ENCODE measurements around the gene RFX2. TPM values are rescaled to one million over a fixed set of nuclear protein-coding genes. Genes with fewer than 3 reads are reported as not detected.

Gene RFX2
- total and polyA plus RNA-seq, 4 donors: 13.1 to 54.2 (median 20.0) TPM

GRCh38 chr19:6017576-6017975 lies 92.7 kb downstream of the RFX2 start:
- Histone ChIP-seq H3K4me3 (no peak overlapping the region), H3K4me1 (ENCODE audit: control insufficient read depth in 5 of 5, insufficient read depth in 5 of 5, low read length in 5 of 5) (peaks cover 0 to 11% (median 0%) of the 10 kb centered on the region in 5 donors), H3K27ac (ENCODE audit: low read depth in 1 of 2, low read length in 1 of 2) (no peak overlapping the region), H3K36me3 (ENCODE audit: control insufficient read depth in 4 of 4, insufficient read depth in 4 of 4, low read length in 4 of 4) (peaks cover 0 to 8% (median 4%) of the 10 kb centered on the region in 4 donors), H3K27me3 (ENCODE audit: control insufficient read depth in 3 of 3, insufficient read depth in 3 of 3, low read length in 2 of 3) (no peaks in the 10 kb centered on the region), H3K9me3 (ENCODE audit: control insufficient read depth in 4 of 4, insufficient read depth in 3 of 4, low read length in 3 of 4) (no peaks in the 10 kb centered on the region), H3K9ac (ENCODE audit: insufficient read depth in 1 of 2, low read length in 2 of 2) (no peak overlapping the region)
- 91 to 92% methylated on average over 11 of the region's 11 CpGs for WGBS, 2 donors
- ATAC-seq (ENCODE audit: insufficient read depth, low FRiP score) (no peak), DNase-seq (no peak)
- TF ChIP-seq CTCF (IDR thresholded peaks at IDR 0.05; ENCODE audit: control extremely low read depth, extremely low read depth): no peak

- no peaks in the 10 kb centered on the region for H3K9me3 ChIP-seq (ENCODE audit: control insufficient read depth in 4 of 4, insufficient read depth in 3 of 4, low read length in 3 of 4)
- no peak overlapping the region for H3K9ac ChIP-seq (ENCODE audit: insufficient read depth in 1 of 2, low read length in 2 of 2)
- no peaks in the 10 kb centered on the region for H3K27me3 ChIP-seq (ENCODE audit: control insufficient read depth in 3 of 3, insufficient read depth in 3 of 3, low read length in 2 of 3)
- no peak for ATAC-seq (ENCODE audit: insufficient read depth, low FRiP score)
- 91 to 95% methylated on average over 26 of the region's 26 CpGs for WGBS, 2 donors
- peaks cover 0 to 4% (median 0%) of the 10 kb centered on the region in 5 donors for H3K4me1 ChIP-seq (ENCODE audit: control insufficient read depth in 5 of 5, insufficient read depth in 5 of 5, low read length in 5 of 5)
- H3K27ac ChIP-seq (ENCODE audit: low read depth in 1 of 2, low read length in 1 of 2): no peak overlapping the region
- H3K36me3 ChIP-seq (ENCODE audit: control insufficient read depth in 4 of 4, insufficient read depth in 4 of 4, low read length in 4 of 4): peaks cover 0 to 17% (median 11%) of the 10 kb centered on the region in 4 donors
- no peak for TF ChIP-seq CTCF (IDR thresholded peaks at IDR 0.05; ENCODE audit: control extremely low read depth, extremely low read depth)
- H3K4me3 ChIP-seq: no peak overlapping the region
- no peak for DNase-seq
Observed at GRCh38 chr19:6015841-6016545, 94.3 kb downstream of the RFX2 start.

GRCh38 chr19:6014551-6015135 lies 95.7 kb downstream of the RFX2 start:
- no peak for DNase-seq
- ATAC-seq (ENCODE audit: insufficient read depth, low FRiP score): no peak
- TF ChIP-seq CTCF (IDR thresholded peaks at IDR 0.05; ENCODE audit: control extremely low read depth, extremely low read depth): no peak
- Histone ChIP-seq H3K27me3 (ENCODE audit: control insufficient read depth in 3 of 3, insufficient read depth in 3 of 3, low read length in 2 of 3) (no peaks in the 10 kb centered on the region), H3K36me3 (ENCODE audit: control insufficient read depth in 4 of 4, insufficient read depth in 4 of 4, low read length in 4 of 4) (peaks cover 0 to 17% (median 11%) of the 10 kb centered on the region in 4 donors), H3K9me3 (ENCODE audit: control insufficient read depth in 4 of 4, insufficient read depth in 3 of 4, low read length in 3 of 4) (no peaks in the 10 kb centered on the region), H3K27ac (ENCODE audit: low read depth in 1 of 2, low read length in 1 of 2) (no peak overlapping the region), H3K4me1 (ENCODE audit: control insufficient read depth in 5 of 5, insufficient read depth in 5 of 5, low read length in 5 of 5) (peaks cover 0 to 4% (median 0%) of the 10 kb centered on the region in 5 donors), H3K9ac (ENCODE audit: insufficient read depth in 1 of 2, low read length in 2 of 2) (no peak overlapping the region), H3K4me3 (no peak overlapping the region)
- 95% methylated on average over 13 of the region's 13 CpGs for WGBS, 2 donors
